Measurements from ENCODE around the gene ZNF280B.

DNA sequence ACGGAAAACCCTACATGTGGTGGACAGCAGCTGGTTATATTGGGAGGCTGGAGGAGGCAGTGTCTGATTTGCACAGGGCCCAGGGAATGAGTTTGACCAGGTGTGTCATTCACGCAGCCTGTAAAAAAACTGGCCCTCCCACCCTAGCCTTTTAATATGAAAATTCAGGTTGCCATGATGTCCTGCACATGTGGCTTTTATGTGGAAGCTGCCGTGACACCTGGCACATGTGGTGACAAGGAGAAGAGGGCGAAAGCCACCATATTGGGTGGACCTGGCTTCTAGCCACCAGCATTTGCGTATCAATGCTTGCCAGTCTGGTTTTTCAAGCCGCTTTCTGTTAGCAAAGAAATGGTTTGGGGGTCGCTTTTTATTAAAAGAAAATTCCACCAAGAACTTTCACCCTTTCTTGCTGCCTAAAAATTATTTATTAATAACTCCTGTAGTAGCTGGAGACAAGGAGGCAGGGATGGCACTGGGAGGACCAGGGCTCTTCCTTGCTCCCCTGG is 43.4 kb downstream of the ZNF280B start:
- TF ChIP-seq POLR2A (IDR thresholded peaks at IDR 0.05), result no peak
- TF ChIP-seq, protein P1, sequence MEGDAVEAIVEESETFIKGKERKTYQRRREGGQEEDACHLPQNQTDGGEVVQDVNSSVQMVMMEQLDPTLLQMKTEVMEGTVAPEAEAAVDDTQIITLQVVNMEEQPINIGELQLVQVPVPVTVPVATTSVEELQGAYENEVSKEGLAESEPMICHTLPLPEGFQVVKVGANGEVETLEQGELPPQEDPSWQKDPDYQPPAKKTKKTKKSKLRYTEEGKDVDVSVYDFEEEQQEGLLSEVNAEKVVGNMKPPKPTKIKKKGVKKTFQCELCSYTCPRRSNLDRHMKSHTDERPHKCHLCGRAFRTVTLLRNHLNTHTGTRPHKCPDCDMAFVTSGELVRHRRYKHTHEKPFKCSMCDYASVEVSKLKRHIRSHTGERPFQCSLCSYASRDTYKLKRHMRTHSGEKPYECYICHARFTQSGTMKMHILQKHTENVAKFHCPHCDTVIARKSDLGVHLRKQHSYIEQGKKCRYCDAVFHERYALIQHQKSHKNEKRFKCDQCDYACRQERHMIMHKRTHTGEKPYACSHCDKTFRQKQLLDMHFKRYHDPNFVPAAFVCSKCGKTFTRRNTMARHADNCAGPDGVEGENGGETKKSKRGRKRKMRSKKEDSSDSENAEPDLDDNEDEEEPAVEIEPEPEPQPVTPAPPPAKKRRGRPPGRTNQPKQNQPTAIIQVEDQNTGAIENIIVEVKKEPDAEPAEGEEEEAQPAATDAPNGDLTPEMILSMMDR (IDR thresholded peaks at IDR 0.05 in 4 of 5, conservative IDR thresholded peaks at IDR 0.05 in 1 of 5), result no peak
